GM12864 (cell line): Measurements from ENCODE around the gene EPN3.

ENCODE experiments used
- DNase-seq: peaks from one replicate; pipeline ENCODE4 v3.0.0-alpha.2; 2011; ENCODE audit warnings: low read depth
- H3K4me3 ChIP-seq: 2 replicates; pipeline ENCODE4 v1.5.1; 2011; ENCODE audit warnings: mild to moderate bottlenecking, low read depth, low read length, control low read depth
- CTCF ChIP-seq: IDR thresholded peaks from 2 replicates; pipeline ENCODE4 v1.5.1; 2011; ENCODE audit warnings: low read depth, mild to moderate bottlenecking, moderate library complexity, low read length, control low read depth, inconsistent platforms; ENCODE audit errors: missing control alignments

Gene EPN3

GRCh38 chr17:50517504-50518383 lies 14.8 kb upstream of the EPN3 start:
- no peak for DNase-seq
- no peak for TF ChIP-seq CTCF
- no peak overlapping the region for H3K4me3 ChIP-seq

- no peak overlapping the region for H3K4me3 ChIP-seq
- no peak for DNase-seq
- no peak for TF ChIP-seq CTCF
These were observed 14.0 kb upstream of the EPN3 start for GRCh38 chr17:50518384-50519023.

- TF ChIP-seq CTCF: no peak
- no peak for DNase-seq
- no peak overlapping the region for H3K4me3 ChIP-seq
These were observed 13.2 kb upstream of the EPN3 start for GRCh38 chr17:50519141-50519834.

- DNase-seq: no peak
- no peak for TF ChIP-seq CTCF
- no peak overlapping the region for H3K4me3 ChIP-seq
These were observed 12.1 kb upstream of the EPN3 start for GRCh38 chr17:50520483-50520882.

- H3K4me3 ChIP-seq: no peak overlapping the region
- TF ChIP-seq CTCF: no peak
- no peak for DNase-seq
These were observed 11.0 kb upstream of the EPN3 start for GRCh38 chr17:50521514-50521913.

GRCh38 chr17:50522766-50523165 lies 9.8 kb upstream of the EPN3 start:
- no peak overlapping the region for H3K4me3 ChIP-seq
- TF ChIP-seq CTCF: no peak
- DNase-seq: no peak
